ENCODE measurements around the gene ZBTB2.

DNA sequence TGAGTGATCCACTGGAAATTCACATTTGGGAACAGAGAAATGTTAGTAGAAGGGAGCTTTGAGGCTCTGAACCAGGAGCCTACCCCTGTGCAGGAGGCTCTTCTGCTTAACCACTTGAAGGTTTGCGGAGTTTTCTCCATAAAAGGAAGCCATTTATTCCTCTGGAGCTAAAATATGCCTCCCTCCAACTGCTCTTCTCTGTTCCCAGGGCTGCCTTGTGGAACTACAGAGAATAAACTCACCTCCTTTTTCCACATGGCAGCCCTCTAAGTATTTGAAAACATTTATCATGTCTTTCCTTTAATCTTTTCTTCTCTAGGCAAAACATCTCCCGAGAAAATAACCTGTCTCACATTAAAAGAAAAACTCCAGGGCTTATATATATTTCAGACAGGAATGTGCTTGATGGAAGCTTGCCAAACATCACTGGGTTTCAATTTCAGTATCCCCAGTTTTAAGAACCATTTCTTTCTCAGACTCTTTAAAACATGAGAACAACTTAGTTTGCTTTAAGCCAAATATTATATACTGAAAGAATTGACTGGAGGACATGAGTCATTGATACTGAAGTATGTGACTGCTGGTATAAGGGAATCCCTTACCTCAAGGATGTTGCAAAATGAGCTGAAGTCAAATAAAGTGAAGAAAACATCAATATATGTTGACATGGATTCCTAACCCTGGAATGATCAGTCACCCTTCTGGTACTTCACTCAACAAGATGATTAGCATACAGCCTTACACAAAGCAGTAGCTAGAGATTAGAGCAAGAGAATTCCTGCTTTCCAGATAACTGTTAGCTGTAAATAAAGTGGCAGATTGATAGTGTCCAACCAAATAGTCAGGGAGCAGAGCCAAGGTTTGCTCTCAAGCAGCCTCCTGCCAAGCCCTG lies 74.0 kb downstream of the ZBTB2 start:
- TF ChIP-seq GATA2 (IDR thresholded peaks at IDR 0.05; ENCODE audit: low read depth, low read length) (no peak), GATA3 (IDR thresholded peaks at IDR 0.05; ENCODE audit: low read depth, low read length) (no peak)
